Fibroblast of gingiva (primary cell): ENCODE measurements around the gene SPIRE2.
"Not testable (repeated sequence)": the region's sequence is repeated elsewhere in the genome, so short reads cannot be mapped to it uniquely, and the experiment has no call there.

Source experiments
- DNase-seq: peaks from one replicate; pipeline ENCODE4 v3.0.0-alpha.2; 2011; ENCODE audit warnings: low read depth

SPIRE2 gene

DNA sequence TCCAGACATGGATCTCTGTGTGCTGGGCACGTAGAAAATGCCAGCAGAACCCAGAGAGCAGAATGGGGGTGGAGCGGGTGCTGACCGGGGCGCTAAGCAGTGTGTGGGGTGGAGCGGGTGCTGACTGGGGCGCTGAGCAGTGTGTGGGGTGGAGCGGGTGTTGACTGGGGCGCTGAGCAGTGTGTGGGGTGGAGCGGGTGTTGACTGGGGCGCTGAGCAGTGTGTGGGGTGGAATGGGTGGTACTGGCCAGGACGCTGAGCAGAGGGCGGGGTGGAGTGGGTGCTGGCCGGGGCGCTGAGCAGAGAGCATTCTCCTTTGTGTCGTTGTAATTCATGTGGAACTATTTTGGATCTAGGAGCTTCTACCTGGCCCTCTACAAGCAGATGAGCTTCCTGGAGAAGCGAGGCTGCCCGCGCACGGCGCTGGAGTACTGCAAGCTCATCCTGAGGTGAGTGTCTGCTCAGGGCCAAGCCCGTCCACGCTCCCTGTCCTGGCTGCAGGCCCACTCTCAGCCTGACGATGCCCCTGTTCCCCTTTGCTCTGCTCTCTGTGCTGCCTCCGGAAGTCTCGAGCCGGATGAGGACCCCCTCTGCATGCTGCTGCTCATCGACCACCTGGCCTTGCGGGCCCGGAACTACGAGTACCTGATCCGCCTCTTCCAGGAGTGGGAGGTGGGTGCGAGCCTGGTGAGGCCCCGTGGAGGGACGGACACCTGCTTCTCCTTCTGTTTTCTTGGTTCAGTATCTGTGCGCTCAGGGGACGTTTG, 70.1 kb downstream of the SPIRE2 start:
- DNase-seq: no peak

DNA sequence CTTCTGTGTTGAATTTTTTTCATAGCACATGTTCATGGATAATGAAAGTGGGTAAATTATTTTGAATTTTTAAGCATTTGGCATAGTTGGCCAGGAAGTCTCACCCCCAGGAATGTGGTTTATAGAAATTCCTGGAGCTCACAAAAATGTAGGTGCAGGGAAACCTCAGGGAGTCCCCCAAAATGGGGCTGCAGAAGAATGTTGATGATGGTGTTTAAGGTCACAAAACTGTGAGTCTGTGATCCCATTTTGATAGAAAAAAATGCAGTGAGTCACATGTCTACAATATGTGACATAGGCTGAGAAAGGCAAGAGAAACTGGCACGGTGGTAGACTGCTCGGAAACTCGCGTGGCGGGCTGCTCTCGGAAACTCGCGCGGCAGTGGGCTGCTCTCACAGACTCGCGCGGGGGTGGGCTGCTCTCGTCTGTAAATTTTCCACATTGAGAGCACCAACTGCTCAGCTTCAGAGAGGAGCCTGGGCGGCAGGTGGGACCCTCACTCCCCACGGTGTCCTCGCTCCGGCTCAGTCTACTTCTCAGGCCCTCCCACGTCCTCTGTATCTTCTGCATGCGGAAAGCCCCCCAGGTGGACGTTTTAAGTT, 71.7 kb downstream of the SPIRE2 start:
- no peak for DNase-seq

DNA sequence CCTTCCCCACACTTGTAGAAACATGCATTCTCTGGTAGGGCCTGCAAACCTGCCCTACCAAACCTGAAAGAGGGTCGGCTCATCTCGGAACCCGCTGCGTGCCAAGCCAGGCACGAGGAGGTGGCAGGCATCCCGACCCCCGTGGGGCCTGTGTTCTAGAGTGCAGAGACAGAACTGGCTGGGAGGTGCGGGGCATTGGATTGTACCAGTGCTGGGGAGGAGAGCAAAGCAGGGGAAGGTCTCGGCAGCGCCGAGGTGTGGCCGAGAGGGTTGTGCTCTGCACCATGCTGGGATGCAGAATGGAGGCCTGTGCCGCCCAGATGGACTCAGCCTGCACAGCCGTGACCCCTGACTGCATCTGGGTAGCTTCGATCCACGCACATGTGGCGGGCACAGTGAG, 72.6 kb downstream of the SPIRE2 start:
- DNase-seq: no peak

DNA sequence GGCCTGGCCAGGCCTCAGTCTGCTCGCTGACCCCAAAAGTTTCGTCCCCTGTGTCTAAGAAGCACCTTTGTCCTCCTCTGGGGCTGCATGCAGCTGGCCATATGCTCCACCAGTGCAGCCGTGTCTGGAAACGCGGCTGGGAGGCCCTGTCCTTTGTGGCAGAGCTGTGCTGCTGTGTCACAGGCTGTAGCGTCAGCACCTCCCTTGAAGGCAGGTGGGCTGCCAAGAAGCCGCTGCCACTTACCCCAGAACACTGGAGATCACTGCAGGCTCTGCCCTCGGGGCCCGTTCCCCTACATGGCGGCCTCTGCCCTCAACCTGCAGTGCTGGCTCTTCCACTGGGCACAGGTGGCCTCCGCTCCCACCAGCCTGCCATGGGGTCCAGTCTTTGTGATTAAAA, 74.7 kb downstream of the SPIRE2 start:
- no peak for DNase-seq

DNA sequence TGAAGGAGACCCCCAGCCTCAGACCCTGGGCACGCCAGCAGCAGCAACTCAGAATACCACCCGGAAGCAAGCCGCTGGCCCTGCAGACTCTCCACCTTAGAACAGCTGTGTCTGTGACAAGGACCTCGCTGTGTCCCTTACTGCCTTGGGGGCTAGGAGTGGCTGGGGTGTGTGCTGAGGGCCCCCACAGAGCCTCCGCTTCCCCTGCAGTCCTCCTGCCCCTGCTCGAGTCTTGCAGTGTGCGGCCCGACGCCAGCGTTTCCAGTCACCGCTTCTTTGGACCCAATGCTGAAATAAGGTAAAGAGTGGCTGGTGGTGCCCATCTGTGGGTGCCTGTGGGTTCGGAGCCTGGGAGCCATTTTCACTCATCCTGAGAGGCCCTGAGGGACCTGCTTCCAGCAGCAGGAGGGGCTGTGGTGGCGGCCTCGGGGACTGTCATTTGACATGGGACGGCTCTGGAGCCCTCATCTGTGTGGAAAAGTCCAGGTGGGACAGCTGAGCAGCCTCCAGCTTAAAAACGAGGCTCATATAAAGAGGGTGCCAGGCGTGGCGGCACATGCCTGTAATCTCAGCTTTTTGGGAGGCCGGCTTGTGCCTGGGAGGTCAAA, 75.7 kb downstream of the SPIRE2 start:
- DNase-seq: no peak

DNA sequence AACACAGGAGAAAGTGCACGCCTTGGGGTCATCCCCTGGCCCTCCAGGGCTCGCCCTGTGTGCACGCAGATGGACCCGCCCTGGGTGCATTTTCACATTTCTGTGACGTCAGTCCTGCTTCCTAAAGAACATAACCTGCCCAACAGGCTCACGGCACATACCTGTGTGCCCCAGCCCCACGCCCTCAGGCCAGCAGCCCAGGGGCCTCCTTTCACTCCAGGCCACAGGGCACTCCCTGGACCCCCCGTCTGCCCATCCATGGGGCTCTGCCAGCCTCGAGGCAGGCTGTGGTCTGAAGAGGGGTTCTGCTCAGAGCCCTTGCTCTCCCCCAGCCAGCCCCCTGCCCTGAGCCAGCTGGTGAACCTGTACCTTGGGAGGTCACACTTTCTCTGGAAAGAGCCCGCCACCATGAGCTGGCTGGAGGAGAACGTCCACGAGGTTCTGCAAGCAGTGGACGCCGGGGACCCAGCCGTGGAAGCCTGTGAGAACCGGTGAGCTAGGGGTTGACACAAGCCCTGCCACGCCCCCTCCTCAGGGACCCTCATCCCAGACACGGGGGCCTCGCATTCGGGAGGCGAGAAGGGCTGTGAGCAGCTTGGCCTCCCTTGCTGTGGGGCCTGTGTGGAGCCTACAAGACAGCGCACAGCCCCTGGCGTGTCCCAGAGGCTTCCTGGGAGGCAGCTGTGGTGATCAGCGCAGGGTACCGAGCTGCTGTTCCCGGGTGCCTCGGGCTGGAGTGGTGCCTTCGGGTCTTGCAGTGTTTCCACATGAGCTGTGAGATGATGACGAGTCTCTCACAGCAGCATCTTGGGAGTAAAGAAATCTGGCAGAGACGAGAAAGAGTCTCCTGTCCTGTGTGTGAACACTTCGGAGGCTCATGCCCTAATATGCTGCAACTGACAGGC, 76.6 kb downstream of the SPIRE2 start:
- no peak for DNase-seq

DNA sequence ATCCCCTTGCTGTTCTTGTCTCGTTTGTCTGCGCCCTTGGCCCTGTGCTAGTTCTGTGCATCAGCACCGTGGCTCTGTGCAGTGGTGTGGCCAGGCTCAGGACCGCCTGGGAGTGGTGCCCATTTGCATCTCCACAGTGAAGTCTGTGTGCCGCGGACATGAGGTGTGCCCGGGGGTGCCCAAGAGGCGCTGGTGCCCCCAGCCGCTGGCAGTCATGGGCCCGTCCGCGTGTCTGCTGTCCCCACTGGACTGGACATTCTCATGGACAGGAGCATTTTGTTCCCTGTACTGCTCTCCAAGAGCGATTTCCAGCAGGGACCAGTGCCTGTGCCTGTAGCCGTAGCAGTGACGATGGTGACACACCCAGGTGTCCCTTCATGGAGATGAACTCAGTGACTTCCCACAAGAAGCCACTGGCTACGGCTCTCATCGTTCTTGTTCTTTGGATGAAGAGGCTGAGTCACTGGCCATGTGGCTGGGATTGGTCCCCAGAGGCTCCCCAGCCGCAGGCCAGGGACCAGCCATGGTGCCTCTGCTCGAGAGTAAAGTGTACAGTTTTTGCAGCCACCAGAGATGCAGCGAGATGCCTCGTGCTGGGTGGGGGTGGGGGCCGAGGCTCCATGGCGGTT, 77.3 kb downstream of the SPIRE2 start:
- no peak for DNase-seq

DNA sequence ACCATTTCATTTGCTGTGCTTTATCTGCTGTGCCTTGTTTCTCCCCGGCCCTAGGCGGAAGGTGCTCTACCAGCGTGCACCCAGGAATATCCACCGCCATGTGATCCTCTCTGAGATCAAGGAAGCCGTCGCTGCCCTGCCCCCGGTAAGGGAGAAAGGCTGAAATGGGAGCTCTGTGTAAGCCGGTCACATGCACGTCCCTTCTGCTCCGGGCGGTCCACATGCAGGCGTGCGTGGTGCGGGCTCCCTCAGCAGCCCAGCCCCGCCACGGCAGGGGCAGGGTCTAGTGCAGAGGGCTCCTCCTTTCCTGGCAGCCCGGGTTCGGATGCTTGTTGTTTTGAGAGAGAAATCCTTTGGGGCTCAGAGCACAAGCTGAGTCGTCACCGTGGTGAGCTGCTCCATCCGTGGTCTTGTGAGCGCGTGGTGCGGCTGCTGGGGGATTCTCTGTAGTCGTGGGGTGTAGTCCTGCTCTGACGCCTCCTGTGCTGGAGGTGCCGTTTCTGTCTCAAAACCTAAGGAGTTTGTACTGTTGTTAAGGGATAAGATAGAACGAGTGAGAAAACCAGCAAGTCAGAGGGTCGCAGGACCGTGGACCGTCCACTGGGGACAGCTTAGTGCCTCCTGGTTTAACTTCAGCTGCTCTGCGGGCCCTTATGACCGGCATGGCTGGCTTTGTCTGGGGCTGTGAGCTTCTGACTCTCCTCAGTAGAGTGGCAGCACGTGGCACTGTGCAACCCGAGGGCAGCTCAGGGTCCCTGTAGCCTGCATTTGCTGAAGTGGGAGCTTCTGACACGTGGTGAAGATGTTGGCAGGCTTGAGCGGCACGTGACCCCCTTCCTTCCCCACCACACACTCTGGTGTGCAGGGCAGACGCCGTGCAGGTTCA, 78.1 kb downstream of the SPIRE2 start:
- DNase-seq: no peak

DNA sequence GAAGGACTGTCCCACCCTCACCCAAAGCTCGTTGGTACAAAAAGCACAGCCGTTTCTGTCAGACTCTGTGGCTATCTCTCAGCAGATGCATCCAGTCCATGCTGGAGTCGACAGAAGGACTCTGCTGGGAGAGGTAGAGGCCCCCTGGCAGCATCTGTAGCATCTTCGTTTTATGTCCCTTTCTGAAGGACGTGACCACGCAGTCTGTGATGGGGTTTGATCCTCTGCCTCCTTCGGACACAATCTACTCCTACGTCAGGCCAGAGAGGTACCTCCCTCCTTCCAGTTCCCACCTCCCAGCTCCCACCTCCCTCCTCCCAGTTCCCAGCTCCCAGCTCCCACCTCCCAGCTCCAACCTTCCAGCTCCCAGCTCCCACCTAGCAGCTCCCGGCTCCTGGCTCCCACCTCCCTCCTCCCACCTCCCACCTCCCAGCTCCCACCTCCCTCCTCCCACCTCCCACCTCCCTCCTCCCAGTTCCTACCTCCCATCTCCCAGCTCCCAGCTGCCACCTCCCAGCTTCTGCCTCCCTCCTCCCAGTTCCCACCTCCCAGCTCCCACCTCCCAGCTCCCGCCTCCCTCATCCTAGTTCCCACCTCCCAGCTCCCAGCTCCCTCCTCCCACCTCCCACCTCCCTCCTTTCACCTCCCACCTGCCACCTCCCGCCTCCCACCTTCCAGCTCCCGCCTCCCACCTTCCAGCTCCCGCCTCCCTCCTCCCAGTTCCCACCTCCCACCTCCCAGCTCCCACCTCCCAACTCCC, 79.0 kb downstream of the SPIRE2 start:
- DNase-seq: no peak

DNA sequence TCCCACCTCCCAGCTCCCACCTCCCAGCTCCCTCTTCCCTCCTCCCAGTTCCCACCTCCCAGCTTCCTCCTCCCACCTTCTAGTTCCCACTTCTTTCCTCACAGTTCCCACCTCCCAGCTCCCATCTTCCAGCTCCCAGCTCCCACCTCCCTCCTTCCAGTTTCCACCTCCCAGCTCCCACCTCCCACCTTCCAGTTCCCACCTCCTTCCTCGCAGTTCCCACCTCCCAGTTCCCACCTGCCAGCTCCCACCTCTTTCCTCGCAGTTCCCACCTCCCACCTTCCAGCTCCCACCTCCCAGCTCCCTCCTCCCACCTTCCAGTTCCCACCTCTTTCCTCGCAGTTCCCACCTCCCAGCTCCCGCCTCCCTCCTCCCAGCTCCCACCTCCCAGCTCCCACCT, 80.0 kb downstream of the SPIRE2 start:
- no peak for DNase-seq

DNA sequence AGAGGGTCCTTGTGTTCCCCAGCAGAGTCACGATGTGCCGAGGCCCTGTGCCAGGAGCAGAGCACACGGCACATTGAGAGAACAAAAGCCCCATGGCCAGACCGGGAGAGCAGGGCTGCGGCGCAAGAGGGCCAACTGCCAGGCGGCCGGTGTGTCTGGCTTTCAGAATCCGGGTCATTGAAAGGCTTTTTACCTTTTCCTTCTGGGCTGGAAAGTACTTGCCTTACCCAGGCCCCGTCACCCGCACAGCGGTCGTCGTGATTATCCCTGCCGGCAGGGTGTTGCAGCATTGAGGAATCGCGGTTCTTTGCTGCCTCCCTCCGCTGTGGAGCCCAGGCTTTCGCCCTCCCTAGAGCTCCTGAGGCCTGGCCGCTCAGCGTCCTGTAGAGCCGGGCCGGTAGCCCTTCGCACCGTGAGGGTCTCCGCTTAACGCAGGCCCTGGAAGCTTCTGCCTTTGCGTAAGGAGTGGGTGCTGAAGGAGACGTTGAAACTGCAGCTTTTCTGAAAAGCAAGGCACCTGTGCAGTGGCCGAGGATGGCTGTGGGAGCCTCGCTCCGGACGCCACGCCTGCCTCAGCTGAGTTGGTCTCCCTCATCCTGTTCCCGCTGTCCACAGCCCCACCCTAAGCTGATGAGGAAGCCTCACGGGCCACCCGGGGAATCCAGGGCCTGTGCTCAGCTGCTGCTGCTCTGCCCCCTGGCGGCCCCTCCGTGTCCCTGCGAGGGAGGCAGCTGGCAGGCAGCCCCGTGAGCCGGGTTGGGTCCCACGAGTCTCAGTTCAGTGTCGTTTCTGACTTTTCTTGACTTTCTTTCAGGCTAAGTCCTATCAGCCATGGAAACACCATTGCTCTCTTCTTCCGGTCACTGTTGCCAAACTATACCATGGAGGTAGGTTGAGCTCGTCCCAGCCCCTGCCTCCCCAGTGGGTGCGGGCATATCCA, 81.8 kb downstream of the SPIRE2 start:
- peak; percentile 69 for DNase-seq

DNA sequence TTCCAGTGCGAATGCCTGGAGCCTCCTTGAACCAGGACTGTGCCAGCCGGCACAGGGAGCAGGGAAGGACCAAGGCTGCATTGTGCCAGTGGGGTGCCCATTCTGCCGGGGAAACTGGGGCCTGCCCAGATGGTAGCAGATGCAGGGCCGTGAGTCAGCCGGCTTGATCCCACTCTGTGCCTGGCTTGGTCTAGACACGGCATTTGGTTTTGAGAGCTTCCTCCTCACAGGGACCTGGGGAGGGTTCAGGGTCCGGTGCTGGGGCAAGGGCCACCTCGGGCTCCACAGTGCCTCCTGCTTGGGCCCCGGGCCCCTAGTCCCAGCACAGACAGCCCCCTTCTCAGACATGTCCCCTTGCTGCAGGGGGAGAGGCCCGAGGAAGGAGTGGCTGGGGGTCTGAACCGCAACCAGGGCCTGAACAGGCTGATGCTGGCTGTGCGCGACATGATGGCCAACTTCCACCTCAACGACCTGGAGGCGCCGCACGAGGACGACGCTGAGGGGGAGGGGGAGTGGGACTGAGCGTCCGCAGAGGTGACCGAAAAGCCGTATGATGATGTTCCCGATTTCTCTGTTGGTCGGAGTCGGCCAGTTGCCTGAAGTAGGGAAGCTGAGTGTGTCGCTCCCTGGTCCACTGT, 82.6 kb downstream of the SPIRE2 start:
- no peak for DNase-seq

DNA sequence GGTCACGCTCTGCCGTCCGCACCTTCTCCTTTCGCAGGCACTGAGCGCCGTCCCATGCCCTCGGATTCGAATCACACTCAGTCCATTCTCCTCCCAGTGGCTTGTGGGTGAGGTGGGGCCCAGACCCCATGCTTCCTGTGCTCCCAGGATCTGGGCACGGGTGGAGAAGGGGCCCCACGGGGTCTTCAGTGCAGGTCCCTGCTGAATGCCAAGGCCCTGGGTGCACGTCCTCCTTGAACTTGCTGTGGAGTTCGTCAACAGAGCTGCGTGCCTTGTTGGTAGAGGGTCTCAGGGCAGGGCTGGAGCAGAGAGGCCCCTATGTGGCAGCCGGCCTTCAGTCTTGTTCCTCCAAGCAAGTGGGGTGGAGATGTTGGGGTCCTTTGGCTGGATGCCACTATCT, 83.1 kb downstream of the SPIRE2 start:
- DNase-seq: no peak

DNA sequence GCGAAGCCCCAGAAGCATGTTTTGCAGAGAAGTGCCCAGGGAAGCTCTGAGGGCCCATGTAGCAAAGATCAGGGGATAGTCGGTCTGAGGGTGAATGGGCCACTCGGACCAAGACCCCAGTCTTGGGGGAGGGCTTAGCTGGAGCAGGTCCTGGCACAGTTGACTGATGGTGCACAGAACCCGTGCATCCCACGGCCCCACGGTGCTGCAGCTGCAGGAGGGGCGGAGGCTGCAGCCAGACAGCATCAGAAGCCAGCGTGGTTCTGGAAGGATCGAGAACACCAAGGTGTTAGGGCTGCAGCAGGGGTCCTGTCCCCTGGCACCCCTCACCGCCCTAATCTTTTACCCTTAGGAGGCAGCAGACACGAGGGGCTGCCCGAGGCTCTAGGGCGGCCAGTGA, 83.9 kb downstream of the SPIRE2 start:
- DNase-seq: no peak

DNA sequence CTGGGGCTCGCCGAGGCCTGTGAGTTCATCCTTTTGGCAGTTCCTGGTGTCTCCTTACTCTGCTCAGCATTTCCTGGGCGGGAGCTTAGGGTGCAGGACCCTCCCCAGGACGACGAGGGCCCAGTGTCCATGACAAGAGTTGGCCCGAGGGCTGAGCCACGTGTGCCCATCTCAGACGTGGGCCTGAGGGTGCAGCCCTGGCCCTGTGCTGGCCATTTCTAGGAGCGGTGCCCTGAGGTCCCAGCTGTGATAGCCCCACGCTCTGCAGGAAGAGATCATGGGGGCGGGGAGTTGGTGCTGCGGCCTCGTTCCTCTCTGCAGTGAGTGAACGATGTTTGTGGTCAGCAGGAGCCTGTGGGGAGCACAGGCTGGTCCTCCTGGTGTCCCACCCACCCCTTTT, 84.4 kb downstream of the SPIRE2 start:
- no peak for DNase-seq

DNA sequence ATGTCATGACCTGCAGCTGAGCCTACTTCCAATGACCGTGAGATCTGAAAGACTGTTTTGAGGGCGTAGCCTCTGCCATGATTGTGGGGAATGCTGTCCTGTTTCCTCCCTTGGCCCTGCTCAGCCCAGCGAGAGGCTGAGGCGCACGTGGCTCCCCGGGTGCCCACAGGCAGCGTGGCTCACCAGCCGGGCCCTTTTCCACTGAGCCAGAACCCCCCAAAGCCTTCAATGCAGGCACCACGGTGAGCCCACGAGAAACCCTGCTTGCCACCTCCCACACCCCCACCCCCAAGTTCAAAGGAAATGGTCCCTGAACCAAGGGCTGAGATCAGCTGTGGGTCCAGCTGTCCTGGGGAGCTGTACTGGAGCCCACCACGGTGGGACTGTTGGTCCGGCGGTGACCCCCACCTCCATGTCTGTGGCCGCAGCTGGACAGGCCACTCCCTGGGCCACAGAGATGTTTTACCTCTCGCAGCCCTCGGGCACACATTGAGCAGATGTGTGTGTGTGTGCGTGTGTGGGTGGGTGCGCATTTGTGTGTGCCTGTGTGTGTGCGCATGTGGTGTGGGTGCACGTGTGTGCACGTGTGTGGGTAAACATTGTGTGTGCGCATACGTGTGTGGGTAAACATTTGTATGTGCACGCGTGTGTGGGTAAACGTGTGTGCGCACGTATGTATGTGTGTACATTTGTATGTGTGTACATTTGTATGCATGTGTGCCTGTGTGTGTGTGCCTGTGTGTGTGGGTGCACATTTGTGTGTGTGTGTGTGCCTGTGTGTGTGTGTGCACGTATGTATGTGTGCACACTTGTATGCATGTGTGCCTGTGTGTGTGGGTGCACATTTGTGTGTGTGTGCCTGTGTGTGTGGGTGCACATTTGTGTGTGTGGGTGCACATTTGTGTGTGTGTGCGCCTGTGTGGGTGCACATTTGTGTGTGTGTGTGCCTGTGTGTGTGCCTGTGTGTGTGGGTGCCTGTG, 85.4 kb downstream of the SPIRE2 start:
- no peak for DNase-seq

DNA sequence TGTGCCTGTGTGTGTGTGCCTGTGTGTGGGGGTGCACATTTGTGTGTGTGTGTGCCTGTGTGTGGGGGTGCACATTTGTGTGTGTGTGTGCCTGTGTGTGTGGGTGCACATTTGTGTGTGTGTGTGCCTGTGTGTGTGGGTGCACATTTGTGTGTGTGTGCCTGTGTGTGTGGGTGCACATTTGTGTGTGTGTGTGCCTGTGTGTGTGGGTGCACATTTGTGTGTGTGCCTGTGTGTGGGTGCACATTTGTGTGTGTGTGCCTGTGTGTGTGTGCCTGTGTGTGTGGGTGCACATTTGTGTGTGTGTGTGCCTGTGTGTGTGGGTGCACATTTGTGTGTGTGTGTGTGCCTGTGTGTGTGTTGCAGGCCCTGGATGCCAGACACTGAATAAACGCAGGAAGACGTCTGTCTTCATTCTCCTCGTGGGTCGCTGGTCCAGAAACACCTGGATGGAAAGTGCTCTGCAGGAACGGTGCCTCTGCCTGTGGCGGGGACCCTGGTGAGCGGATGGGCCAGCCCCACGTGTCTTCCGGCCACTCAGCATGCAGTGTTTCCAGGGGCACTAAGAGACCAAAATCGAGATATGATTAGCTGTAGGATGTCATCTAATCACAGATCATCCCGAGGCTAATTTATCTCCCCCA, 86.5 kb downstream of the SPIRE2 start:
- DNase-seq: not testable (repeated sequence)
